Ureter (tissue), 1 donor: ENCODE measurements around the gene ASAP2. TPM values are rescaled to one million over a fixed set of nuclear protein-coding genes. Genes with fewer than 3 reads are reported as not detected.
"Not testable (repeated sequence)": the region's sequence is repeated elsewhere in the genome, so short reads cannot be mapped to it uniquely, and the experiment has no call there.

Experiments
- DNase-seq: peaks from one replicate; pipeline ENCODE4 v3.0.0-alpha.2; 2020; ENCODE audit warnings: low spot score
- total RNA-seq: library from RNA; stranded (reverse); gene quantifications from one replicate; pipeline ENCODE4 v1.2.4, GENCODE V29; 2023
- donor health status: DM: yes; HTN: yes; CAD: no.

Gene ASAP2
- total RNA-seq, 1 donor from 2014 or later: 42.1 TPM

DNA sequence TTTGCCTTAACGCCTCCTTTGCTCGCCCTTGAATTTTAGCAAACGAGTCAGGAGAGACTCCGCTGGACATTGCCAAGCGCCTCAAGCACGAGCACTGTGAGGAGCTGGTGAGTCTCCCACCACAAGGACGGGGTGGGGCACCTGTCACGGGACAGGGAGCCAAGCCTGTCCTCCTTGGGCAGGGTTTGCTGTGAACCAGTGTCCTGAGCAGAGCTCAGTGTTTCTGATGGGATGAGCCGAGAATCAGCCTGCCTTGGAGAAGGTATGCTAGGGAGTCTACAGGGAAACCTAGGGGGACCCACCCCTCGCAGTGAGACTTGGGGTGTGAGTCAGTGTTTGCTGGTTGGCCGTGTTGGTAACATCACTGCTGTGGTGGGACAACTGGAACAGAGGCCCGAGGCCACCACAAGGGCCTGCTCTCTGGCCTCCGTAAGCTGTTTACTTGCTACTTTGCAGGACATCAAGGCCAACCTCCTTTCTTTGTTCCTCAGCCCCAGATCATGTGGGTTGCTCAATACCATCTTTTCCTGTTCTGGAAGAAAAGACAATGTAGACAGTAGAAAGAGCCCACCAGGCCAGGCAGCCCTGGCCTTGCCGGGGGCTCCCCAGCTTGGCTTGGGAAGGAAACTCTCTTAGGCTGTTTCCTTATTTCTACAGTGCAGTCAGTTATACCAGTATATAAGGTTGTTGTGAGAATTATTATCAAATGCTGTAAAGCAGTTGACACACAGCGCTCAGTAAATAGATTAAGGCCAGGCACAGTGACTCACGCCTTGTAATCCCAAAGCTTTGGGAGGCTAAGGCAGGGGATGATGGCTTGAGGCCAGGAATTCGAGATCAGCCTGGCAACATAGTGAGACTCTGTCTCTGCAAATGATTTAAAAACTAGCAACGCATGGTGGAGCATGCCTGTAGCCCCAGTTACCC, 174.4 kb downstream of the ASAP2 start:
- no peak for DNase-seq

DNA sequence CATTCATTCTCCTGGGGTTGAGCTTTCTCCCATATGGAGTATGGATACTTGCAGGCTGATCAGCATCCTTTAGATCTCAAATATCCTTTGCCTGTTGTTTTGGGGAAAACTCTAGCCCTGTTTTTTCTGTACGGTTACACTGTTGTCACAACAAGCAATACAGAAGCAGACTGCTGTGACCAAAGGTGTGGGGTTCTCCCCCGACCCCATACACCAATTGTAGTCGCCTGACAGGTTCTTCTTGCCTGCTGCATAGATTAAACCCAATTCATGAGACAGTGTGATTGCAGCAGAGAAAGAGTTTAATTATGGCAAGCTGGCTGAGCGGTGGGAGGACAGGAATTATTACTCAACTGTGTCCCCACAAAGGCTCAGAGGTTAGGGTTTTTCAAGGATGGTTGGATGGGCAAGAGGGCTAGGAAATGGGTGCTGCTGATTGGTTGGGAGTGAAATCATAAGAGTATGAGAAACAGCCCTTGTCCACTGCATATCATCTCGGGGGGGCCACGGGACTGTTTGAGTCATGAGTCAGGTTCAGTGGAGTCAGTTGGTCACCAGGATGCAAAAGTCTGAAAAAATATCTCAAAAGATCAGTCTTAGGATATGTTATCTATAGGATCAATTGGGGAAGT, 176.1 kb downstream of the ASAP2 start:
- DNase-seq: no peak

- no peak for DNase-seq
Measured at GRCh38 chr2:9384521-9384920, 177.9 kb downstream of the ASAP2 start.

- DNase-seq: no peak
Measured at GRCh38 chr2:9385841-9386240, 179.2 kb downstream of the ASAP2 start.

- DNase-seq: no peak
Measured at GRCh38 chr2:9388199-9388681, 181.6 kb downstream of the ASAP2 start.

- DNase-seq: no peak
Measured at GRCh38 chr2:9388950-9389911, 182.6 kb downstream of the ASAP2 start.

GRCh38 chr2:9390151-9390850, 183.7 kb downstream of the ASAP2 start:
- DNase-seq: no peak

DNA sequence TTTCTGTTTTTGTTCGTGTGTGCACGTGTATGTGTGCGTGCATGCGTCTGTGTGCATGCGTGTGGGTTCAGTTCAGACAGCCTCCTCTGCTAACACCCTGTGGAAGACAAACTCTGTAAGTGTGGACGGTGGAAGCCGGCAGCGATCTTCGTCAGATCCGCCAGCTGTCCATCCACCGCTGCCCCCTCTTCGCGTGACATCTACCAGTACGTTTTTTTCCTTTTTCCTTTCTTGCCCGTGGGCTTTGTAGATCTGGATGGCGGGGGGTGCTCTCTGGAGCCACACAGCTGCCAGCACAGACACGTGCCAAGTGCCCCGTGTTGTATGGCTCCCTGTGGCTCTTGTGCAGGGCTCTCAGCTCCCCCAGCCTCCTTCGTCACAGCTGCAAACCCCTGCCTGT, 184.4 kb downstream of the ASAP2 start:
- DNase-seq: no peak

GRCh38 chr2:9391961-9392720, 185.5 kb downstream of the ASAP2 start:
- no peak for DNase-seq

DNA sequence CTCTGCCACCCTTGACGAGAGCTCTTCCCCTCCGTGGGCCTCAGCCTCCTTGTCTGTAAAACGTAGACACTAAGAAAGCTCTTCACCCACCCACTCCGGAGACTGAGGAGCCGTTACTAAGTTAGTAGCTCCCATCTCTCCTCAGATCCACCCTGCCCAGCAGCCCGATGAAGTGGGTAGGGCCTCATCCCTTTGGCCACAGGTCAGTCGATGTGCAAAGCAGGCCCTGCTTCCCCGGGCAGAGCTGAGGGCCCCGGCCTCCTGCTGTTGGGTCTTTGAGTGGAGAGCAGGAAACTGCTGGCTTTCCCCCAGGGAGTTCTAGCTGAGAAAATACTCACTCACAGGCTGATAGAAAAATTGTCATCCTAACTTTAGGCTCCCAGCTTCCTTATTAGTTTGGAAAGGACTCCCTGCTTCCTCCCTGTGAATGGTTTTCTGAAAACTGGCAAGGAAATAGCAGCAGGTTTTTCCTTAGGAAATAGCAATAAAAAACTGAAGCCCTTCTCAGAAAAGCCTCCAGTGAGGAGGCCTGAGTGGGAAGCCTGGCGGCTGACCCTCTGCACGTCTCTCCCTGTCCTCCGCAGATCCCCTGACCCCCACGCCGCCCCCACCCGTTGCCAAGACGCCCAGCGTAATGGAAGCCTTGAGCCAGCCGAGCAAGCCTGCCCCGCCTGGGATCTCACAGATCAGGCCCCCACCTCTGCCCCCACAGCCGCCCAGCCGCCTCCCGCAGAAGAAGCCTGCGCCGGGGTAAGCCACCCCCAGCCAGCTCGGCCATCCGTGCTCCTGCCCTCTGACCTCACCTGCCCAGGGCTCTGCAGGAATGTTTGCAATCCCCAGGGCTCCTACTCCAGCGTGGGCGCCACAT, 186.5 kb downstream of the ASAP2 start:
- DNase-seq: no peak

DNA sequence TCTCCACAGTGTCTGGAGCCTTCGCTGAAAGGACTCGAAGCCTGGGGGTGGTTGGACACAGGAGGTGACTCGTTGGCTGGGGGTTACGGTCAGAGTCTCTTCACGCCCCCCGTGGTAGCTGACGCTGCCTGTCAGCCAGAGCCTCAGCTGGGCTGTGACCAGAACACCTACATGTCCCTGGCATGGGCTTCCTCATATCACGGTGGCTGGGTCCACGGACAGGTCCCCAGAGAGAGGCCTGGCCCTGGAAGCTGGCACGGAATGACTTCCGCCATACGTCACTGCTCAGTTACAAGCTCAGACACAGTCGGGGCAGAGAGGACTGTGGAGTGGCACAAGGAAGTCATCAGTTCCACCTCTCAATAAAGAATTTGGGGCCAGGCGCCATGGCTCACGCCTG, 188.2 kb downstream of the ASAP2 start:
- no peak for DNase-seq

- DNase-seq: no peak
Measured at GRCh38 chr2:9397201-9397600, 190.6 kb downstream of the ASAP2 start.

GRCh38 chr2:9398251-9398650, 191.6 kb downstream of the ASAP2 start:
- DNase-seq: not testable (repeated sequence)

- no peak for DNase-seq
Measured at GRCh38 chr2:9398881-9399780, 192.5 kb downstream of the ASAP2 start.

- DNase-seq: peak; percentile 60
Measured at GRCh38 chr2:9400268-9401058, 193.9 kb downstream of the ASAP2 start.

DNA sequence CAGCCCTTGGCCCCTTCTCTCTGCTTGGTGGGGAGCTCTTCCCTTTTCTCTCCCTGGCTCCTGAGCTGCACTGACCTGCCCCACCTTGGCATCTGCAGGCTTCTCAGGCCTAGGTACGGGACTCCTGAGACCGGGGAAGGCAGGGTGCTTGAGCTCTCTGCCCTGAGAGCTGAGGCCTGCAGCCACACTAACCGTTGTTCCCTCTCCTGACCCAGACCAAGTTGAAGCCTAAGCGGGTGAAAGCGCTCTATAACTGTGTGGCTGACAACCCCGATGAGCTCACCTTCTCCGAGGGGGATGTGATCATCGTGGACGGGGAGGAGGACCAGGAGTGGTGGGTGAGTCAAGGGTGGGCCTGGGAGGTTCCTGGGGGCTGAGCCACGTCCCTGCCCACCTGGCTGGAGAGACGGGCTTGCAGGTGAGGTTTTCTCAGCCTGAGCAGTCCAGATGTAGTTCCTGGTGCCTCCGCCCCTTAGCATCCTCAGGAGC, 194.5 kb downstream of the ASAP2 start:
- no peak for DNase-seq

DNA sequence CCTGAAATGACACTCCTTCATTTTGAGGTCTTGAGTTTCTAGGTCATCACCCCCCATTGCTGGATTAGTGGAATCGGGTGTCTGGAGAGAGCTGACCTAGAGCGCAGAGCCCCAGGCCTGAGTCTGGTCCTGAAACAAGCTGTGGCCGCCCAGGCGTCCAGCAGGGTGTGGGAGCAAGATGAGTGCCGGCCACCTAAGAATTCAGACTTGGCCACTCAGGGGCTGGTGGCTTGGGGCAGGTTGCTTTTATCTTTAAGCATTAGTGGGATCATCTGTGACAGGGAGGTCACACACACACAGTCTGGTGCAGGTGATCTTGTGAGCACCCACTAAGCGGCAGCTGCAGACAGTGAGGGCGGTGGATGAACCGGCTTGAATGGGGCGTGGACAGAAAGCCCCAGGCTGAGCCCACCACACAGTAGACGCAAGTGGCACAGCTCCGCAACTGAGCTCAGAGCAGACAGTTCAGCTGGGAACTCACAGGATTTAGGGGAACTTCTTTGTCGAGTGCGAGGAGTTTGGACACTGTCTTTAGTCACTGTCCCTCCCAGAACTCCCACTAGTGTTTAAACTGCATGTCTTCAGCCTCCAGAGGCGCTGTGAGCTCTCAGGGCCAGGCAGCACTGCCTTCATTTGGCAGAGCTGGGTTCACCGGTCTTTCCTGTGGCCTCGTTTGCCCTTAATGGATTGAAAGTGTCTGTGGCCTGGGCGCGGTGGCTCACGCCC, 195.2 kb downstream of the ASAP2 start:
- no peak for DNase-seq
